RWPE2 (cell line): ENCODE data around the gene LDB2.

Experiments
- ATAC-seq: fragments of 200-7000 bp; cut with Tn5 transposase; 3 replicates; pipeline ENCODE4 v1.9.1; 2021; ENCODE audit warnings: low read depth
- DNase-seq: peaks from one replicate; pipeline ENCODE4 v3.0.0-alpha.2; 2020; ENCODE audit warnings: low spot score
- H3K27ac ChIP-seq: fragments of 450-650 bp; 2 replicates; pipeline ENCODE4 v1.5.1; 2017; ENCODE audit warnings: mild to moderate bottlenecking; ENCODE audit not compliant: poor library complexity, severe bottlenecking
- H3K27me3 ChIP-seq: fragments of 250-450 bp; sonication (Bioruptor Pico); 2 replicates; pipeline ENCODE4 v1.5.1; 2021; ENCODE audit warnings: mild to moderate bottlenecking, moderate library complexity; ENCODE audit not compliant: insufficient read depth, poor library complexity, severe bottlenecking
- H3K36me3 ChIP-seq: fragments of 250-450 bp; sonication (Bioruptor Pico); 2 replicates; pipeline ENCODE4 v1.5.1; 2020; ENCODE audit warnings: low read depth, mild to moderate bottlenecking, moderate library complexity
- H3K4me1 ChIP-seq: fragments of 250-450 bp; sonication (Bioruptor Pico); 2 replicates; pipeline ENCODE4 v1.5.1; 2021; ENCODE audit warnings: mild to moderate bottlenecking, moderate library complexity; ENCODE audit not compliant: insufficient read depth, poor library complexity, severe bottlenecking
- H3K4me3 ChIP-seq: fragments of 250-450 bp; sonication (Bioruptor Pico); 2 replicates; pipeline ENCODE4 v1.5.1; 2021; ENCODE audit warnings: mild to moderate bottlenecking, moderate library complexity; ENCODE audit not compliant: severe bottlenecking
- H3K9me3 ChIP-seq: fragments of 250-450 bp; sonication (Bioruptor Pico); 2 replicates; pipeline ENCODE4 v1.5.1; 2021; ENCODE audit warnings: mild to moderate bottlenecking, moderate library complexity; ENCODE audit not compliant: severe bottlenecking
- TF ChIP-seq, protein P1 (sequence below): fragments of 450-650 bp; IDR thresholded peaks from one replicate; pipeline ENCODE4 v1.5.1; 2017; ENCODE audit warnings: mild to moderate bottlenecking, moderate library complexity; ENCODE audit not compliant: poor library complexity, severe bottlenecking

Gene LDB2

DNA sequence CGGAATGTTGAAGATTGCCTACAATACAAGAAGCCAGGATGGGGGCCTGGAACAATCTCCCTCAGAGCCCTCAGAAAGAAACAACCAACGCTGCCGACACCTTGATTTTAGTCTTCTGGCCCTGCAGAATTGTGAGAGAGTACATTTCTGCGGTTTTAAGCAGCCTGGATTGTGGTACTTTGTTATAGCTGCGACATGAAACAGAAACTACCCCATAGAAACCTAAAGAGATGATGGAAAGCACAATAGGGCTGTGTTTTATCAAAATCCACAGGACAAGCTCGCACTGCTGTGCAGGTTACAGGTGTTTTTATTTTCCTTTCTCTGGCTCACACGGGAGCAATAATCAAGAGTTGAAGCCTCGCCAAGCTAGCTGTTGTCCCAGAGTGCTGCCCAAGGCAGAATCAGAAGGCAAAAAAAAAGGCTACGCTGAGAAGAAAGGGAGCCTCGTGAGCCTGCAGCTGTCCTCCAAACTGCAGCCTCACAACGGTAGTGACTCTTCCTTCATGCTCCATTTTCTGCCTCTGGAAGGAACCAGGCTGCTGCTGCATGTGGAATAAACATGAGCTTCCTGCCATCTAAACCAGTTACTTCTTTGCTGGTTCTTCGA, 232.4 kb downstream of the LDB2 start:
- H3K4me1 ChIP-seq: peaks cover 10% of the 10 kb centered on the region
- no peak for DNase-seq
- no peaks in the 10 kb centered on the region for H3K36me3 ChIP-seq
- no peak overlapping the region for H3K4me3 ChIP-seq
- H3K9me3 ChIP-seq: no peaks in the 10 kb centered on the region
- H3K27me3 ChIP-seq: no peaks in the 10 kb centered on the region
- no peak for ATAC-seq
- TF ChIP-seq, protein P1, sequence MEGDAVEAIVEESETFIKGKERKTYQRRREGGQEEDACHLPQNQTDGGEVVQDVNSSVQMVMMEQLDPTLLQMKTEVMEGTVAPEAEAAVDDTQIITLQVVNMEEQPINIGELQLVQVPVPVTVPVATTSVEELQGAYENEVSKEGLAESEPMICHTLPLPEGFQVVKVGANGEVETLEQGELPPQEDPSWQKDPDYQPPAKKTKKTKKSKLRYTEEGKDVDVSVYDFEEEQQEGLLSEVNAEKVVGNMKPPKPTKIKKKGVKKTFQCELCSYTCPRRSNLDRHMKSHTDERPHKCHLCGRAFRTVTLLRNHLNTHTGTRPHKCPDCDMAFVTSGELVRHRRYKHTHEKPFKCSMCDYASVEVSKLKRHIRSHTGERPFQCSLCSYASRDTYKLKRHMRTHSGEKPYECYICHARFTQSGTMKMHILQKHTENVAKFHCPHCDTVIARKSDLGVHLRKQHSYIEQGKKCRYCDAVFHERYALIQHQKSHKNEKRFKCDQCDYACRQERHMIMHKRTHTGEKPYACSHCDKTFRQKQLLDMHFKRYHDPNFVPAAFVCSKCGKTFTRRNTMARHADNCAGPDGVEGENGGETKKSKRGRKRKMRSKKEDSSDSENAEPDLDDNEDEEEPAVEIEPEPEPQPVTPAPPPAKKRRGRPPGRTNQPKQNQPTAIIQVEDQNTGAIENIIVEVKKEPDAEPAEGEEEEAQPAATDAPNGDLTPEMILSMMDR: no peak
- H3K27ac ChIP-seq: no peak overlapping the region

DNA sequence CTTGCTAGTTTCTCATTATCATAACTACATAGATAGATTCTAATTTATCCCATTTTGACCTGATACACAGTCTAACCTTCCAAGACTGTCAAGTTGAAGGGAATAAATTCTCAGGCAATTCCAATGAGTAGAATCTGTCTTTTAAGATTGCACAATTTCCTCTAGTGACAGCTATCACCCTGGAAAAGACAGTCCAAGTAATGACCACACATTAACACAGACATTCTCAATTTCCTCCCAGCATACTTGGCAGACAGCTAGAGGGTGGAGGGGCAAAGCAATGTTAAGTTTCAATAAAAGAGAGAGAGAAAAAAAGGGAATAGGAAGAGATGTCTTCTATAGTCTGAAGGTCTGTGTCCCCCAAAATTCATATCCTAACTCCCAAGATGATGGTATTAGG, 234.7 kb downstream of the LDB2 start:
- no peaks in the 10 kb centered on the region for H3K27me3 ChIP-seq
- H3K4me1 ChIP-seq: peaks cover 10% of the 10 kb centered on the region
- DNase-seq (no peak), ATAC-seq (no peak)
- no peaks in the 10 kb centered on the region for H3K9me3 ChIP-seq
- H3K36me3 ChIP-seq: no peaks in the 10 kb centered on the region
- TF ChIP-seq, protein P1: no peak
- no peak overlapping the region for H3K27ac ChIP-seq
- no peak overlapping the region for H3K4me3 ChIP-seq

DNA sequence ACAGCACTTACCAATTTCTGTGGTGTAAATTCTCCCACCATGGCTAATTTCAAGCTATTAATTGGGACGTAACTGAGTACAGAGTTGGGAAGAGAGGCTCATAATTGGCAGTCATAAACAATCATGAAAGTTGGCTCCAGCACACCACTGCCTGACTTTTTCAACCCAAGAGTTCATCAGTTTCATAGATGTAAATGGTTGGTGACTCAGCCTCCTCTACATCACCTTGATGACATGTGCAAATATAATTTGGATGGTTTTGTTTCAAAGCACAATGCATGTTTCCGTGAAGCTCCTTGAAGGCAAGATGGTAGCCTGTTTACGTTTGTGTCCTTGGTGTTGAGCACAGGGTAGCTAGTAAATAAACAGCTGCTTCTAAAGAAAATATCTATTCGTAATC, 235.1 kb downstream of the LDB2 start:
- Histone ChIP-seq H3K36me3 (no peaks in the 10 kb centered on the region), H3K27ac (no peak overlapping the region), H3K4me3 (no peak overlapping the region), H3K9me3 (no peaks in the 10 kb centered on the region), H3K4me1 (peaks cover 10% of the 10 kb centered on the region), H3K27me3 (no peaks in the 10 kb centered on the region)
- DNase-seq: no peak
- TF ChIP-seq, protein P1: no peak
- no peak for ATAC-seq

DNA sequence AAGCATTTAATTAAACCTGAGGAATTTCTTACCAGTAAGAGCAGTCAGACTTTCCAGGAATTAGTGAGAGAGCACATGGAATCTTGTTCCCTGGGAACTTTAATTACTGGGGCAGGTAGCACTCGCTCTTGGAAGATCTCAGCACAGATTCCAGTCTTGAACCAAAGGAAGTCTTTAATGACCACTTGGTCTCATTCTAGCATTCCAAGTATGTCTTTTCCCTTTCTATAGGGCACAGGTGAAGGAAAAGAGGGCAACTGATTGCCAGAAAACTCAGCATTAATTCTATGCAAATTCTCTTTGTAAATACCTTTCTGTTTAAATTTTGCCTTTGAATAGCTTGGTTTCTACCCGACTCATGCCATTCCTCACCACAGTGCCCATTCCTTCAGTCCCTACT, 236.6 kb downstream of the LDB2 start:
- TF ChIP-seq, protein P1: no peak
- no peak overlapping the region for H3K27ac ChIP-seq
- H3K4me1 ChIP-seq: peaks cover 1% of the 10 kb centered on the region
- ATAC-seq: no peak
- no peak for DNase-seq
- H3K4me3 ChIP-seq: no peak overlapping the region
- no peaks in the 10 kb centered on the region for H3K36me3 ChIP-seq
- H3K27me3 ChIP-seq: no peaks in the 10 kb centered on the region
- H3K9me3 ChIP-seq: no peaks in the 10 kb centered on the region

DNA sequence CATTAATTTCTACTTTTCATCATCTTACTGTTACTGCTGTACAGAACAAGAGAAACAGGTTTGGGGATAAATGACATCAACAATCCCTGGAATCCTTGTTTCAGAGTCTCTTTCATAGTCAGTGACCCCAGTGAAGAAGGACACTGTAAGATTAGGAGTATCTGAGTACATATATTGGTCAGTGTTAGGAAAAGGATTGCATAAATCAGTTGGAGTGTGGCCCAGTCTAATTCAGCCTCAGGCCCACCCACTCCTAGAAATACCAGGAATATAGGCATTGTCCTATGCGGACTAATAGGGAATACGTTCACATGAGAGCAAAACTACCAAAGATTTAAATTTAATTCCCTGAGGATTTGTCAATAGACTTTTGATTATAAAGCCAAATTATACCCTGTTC, 237.8 kb downstream of the LDB2 start:
- H3K36me3 ChIP-seq: no peaks in the 10 kb centered on the region
- no peak for ATAC-seq

More for the DNA sequence above, 237.8 kb downstream of the LDB2 start:
- TF ChIP-seq, protein P1: no peak
- no peaks in the 10 kb centered on the region for H3K27me3 ChIP-seq
- no peaks in the 10 kb centered on the region for H3K9me3 ChIP-seq
- H3K4me1 ChIP-seq: no peaks in the 10 kb centered on the region
- H3K4me3 ChIP-seq: no peak overlapping the region
- H3K27ac ChIP-seq: no peak overlapping the region
- no peak for DNase-seq
